Hepatocyte (in vitro differentiated cells): ENCODE results near the gene TLCD3B.

Experiments
- EZH2 ChIP-seq: fragments of 200-600 bp; sonication (generic); IDR thresholded peaks from 2 replicates; pipeline ENCODE4 v1.6.1; 2016; ENCODE audit warnings: antibody characterized with exemption, mild to moderate bottlenecking, borderline replicate concordance
- EZH2phosphoT487 ChIP-seq: fragments of 200-600 bp; sonication (generic); IDR thresholded peaks from one replicate; pipeline ENCODE4 v1.6.1; 2018; ENCODE audit warnings: antibody characterized with exemption, mild to moderate bottlenecking, low read depth, moderate library complexity; ENCODE audit not compliant: unreplicated experiment, severe bottlenecking
- TF ChIP-seq, protein P1 (sequence below): fragments of 200-600 bp; sonication (generic); IDR thresholded peaks from 2 replicates; pipeline ENCODE4 v1.5.1; 2016; ENCODE audit warnings: antibody characterized with exemption, mild to moderate bottlenecking; ENCODE audit not compliant: poor library complexity

DNA sequence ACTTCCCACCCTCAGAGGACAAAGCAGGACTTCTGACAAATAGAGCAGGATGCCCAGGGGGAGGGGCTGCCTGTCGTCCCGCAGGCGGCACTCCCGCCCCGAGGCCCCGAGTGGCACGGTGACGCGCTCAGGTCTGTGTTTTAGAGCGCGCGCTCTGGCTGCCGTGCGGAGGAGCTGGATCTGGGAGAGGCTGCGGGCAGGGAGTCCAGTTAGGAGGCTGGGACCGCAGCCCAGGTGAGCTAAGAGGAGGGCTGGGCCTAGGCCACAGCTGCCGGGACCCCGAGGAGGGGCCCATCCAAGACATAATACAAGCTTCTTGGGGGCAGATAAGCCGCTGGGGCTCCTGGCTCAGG is 26.7 kb downstream of the TLCD3B start:
- TF ChIP-seq, protein P1, sequence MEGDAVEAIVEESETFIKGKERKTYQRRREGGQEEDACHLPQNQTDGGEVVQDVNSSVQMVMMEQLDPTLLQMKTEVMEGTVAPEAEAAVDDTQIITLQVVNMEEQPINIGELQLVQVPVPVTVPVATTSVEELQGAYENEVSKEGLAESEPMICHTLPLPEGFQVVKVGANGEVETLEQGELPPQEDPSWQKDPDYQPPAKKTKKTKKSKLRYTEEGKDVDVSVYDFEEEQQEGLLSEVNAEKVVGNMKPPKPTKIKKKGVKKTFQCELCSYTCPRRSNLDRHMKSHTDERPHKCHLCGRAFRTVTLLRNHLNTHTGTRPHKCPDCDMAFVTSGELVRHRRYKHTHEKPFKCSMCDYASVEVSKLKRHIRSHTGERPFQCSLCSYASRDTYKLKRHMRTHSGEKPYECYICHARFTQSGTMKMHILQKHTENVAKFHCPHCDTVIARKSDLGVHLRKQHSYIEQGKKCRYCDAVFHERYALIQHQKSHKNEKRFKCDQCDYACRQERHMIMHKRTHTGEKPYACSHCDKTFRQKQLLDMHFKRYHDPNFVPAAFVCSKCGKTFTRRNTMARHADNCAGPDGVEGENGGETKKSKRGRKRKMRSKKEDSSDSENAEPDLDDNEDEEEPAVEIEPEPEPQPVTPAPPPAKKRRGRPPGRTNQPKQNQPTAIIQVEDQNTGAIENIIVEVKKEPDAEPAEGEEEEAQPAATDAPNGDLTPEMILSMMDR = no peak
- TF ChIP-seq EZH2 (no peak), EZH2phosphoT487 (no peak)
